Esophagus muscularis mucosa (tissue), 4 donors: Measurements from ENCODE around the gene PIP4K2A. TPM values are rescaled to one million over a fixed set of nuclear protein-coding genes. Genes with fewer than 3 reads are reported as not detected.

Source experiments
- DNase-seq: peaks from one replicate; pipeline ENCODE4 v3.0.0-alpha.2; 2017; ENCODE audit errors: extremely low spot score
- H3K27ac ChIP-seq, 4 donors: fragments of 200-600 bp; sonication (generic); replicated peaks in 1 of 4; 1 replicate in 3 of 4; 2 replicates in 1 of 4; pipeline ENCODE4 v1.5.1; 2016 to 2019; ENCODE audit warnings: mild to moderate bottlenecking in 1 of 4
- H3K27me3 ChIP-seq, 4 donors: fragments of 200-600 bp; sonication (generic); one replicate each; pipeline versions ENCODE4 v1.5.1 to v1.6.0; 2016 to 2019
- H3K36me3 ChIP-seq, 4 donors: fragments of 200-600 bp; sonication (generic); one replicate each; pipeline ENCODE4 v1.5.1; 2016 to 2019
- H3K4me1 ChIP-seq, 4 donors: fragments of 200-600 bp; sonication (generic); one replicate each; pipeline ENCODE4 v1.5.1; 2016 to 2019
- H3K4me3 ChIP-seq, 4 donors: fragments of 200-600 bp; sonication (generic); 1 replicate in 2 of 4; 2 replicates in 2 of 4; pipeline ENCODE4 v1.5.1; 2016 to 2019; ENCODE audit warnings: mild to moderate bottlenecking in 4 of 4, moderate library complexity in 1 of 4
- H3K9me3 ChIP-seq, 4 donors: fragments of 200-600 bp; sonication (generic); 1 replicate in 3 of 4; 2 replicates in 1 of 4; pipeline ENCODE4 v1.5.1; 2016 to 2019
- EP300 ChIP-seq: sonication (generic); formaldehyde crosslinking; IDR thresholded peaks from one replicate; pipeline ENCODE4 v1.6.1; 2017; ENCODE audit warnings: antibody characterized with exemption
- POLR2A ChIP-seq: fragments of 450-650 bp; IDR thresholded peaks from one replicate; pipeline ENCODE4 v1.6.1; 2017; ENCODE audit warnings: antibody characterized with exemption, moderate library complexity, mild to moderate bottlenecking, low read depth
- POLR2AphosphoS5 ChIP-seq, 2 donors: sonication (generic); formaldehyde crosslinking; IDR thresholded peaks; one replicate each; pipeline ENCODE4 v1.6.1; 2017; ENCODE audit warnings: antibody characterized with exemption in 2 of 2
- WGBS: methylation state at CpG from one replicate; pipeline ENCODE4 v1.1.5; 2018; 5-methylcytosine and 5-hydroxymethylcytosine counted together
- intact Hi-C: fragments of 100-400 bp; cut with DNase I; formaldehyde crosslinking; loops from one replicate; pipeline ENCODE4 v1.15.1; 2023
- total RNA-seq, 4 donors: library from RNA; depleted of rRNA; stranded (reverse); fragments of >200 nt; gene quantifications; one replicate each; pipeline versions ENCODE4 v1.1.0 to v1.2.1, GENCODE V29; 2016
- TF ChIP-seq, protein P1 (sequence below), 3 experiments: fragments of 200-600 bp in 2 of 3; fragments of 450-650 bp in 1 of 3; sonication (generic) in 2 of 3; IDR thresholded peaks; one replicate each; pipeline ENCODE4 v1.5.1; 2017 to 2019; ENCODE audit warnings: antibody characterized with exemption in 3 of 3, mild to moderate bottlenecking in 2 of 3, moderate library complexity in 1 of 3

PIP4K2A gene
- total RNA-seq, 4 donors from 2014 or later = 26.2 to 34.3 (median 32.5) TPM

DNA sequence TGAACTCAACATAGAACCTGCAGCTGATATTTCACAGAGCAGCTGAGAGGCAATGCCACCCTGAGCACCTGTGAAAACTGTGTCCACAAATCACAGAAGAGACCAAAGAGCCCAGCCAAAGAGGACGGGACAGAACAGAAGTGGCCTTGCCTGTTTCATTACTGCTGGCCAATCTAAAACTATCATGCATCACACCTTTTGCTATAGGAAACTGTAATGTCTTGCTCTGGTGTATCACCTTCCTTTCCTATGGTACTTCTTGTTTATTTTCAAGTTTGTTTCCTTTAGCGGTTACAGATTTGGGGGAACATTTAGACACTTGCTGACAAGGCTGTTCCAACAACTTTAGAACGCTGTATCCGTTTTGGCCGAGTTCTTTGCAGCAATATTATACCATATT is 80.3 kb downstream of the PIP4K2A start:
- TF ChIP-seq, protein P1, sequence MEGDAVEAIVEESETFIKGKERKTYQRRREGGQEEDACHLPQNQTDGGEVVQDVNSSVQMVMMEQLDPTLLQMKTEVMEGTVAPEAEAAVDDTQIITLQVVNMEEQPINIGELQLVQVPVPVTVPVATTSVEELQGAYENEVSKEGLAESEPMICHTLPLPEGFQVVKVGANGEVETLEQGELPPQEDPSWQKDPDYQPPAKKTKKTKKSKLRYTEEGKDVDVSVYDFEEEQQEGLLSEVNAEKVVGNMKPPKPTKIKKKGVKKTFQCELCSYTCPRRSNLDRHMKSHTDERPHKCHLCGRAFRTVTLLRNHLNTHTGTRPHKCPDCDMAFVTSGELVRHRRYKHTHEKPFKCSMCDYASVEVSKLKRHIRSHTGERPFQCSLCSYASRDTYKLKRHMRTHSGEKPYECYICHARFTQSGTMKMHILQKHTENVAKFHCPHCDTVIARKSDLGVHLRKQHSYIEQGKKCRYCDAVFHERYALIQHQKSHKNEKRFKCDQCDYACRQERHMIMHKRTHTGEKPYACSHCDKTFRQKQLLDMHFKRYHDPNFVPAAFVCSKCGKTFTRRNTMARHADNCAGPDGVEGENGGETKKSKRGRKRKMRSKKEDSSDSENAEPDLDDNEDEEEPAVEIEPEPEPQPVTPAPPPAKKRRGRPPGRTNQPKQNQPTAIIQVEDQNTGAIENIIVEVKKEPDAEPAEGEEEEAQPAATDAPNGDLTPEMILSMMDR (IDR thresholded peaks at IDR 0.05) = no peak
- TF ChIP-seq POLR2A = no peak
- TF ChIP-seq POLR2AphosphoS5 (IDR thresholded peaks at IDR 0.05) = no peak
- no peak for TF ChIP-seq EP300
- DNase-seq = no peak
- no peaks in the 10 kb centered on the region for H3K36me3 ChIP-seq
- no peak overlapping the region for H3K4me3 ChIP-seq
- no peaks in the 10 kb centered on the region for H3K27me3 ChIP-seq
- intact Hi-C loops = no loop called here
- WGBS = 97% methylated on average over 5 of the region's 5 CpGs
- no peak overlapping the region for H3K27ac ChIP-seq
- peaks cover 14 to 32% (median 23%) of the 10 kb centered on the region in 4 donors for H3K4me1 ChIP-seq
- no peaks in the 10 kb centered on the region for H3K9me3 ChIP-seq

DNA sequence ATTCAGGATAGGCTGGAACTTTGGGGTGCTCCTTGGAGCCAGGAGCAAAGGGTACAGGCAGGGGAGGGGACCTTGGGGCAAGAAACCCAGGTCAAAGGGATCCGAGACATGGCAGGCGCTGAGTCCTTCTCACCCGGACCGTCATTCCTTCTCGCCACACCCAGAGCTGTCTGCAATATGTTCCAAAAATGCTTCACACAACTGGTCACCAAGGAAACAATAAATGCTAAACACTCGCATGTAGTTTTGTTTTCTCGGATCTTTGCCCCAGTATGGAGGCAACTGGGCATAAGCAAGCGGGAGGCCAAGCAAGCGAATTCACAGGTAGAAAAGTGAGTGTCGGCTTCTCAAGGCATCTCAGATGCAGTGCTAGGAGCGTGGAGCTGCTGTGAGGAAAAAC is 80.8 kb downstream of the PIP4K2A start:
- no peak for TF ChIP-seq EP300
- TF ChIP-seq, protein P1 (IDR thresholded peaks at IDR 0.05) = no peak
- no peak for TF ChIP-seq POLR2AphosphoS5 (IDR thresholded peaks at IDR 0.05)
- TF ChIP-seq POLR2A = no peak
- 94% methylated on average over 11 of the region's 11 CpGs for WGBS
- H3K9me3 ChIP-seq = no peaks in the 10 kb centered on the region

DNA sequence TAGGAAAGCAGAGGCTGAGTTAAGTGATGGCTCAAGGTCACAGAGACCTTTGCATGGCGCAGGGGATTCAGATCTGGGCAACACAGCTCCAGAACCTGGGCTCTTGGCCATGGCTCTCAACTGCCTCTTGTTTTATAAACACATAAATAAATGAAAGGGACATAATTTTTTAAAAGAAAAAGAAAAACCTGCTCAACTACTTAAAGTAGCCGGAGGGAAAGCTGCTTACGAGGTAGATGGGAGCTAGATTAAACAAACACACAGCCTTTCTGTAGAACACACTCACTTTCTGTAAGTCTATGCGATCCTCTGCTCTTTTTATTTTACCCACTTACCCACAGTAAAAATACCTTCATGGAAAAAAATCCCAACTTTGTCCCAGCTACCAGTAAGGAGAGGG is 81.3 kb downstream of the PIP4K2A start:
- Histone ChIP-seq H3K36me3 (no peaks in the 10 kb centered on the region), H3K27me3 (no peaks in the 10 kb centered on the region), H3K27ac (no peak overlapping the region), H3K9me3 (no peaks in the 10 kb centered on the region), H3K4me1 (peaks cover 14 to 32% (median 23%) of the 10 kb centered on the region in 4 donors), H3K4me3 (no peak overlapping the region)
- intact Hi-C loops = no loop called here
- DNase-seq = no peak
- WGBS = 94% methylated on average over 4 of the region's 4 CpGs
- no peak for TF ChIP-seq POLR2AphosphoS5 (IDR thresholded peaks at IDR 0.05)
- TF ChIP-seq, protein P1 (IDR thresholded peaks at IDR 0.05) = no peak
- TF ChIP-seq POLR2A = no peak
- no peak for TF ChIP-seq EP300

More for the DNA sequence above, 80.8 kb downstream of the PIP4K2A start:
- intact Hi-C loops = no loop called here
- Histone ChIP-seq H3K27me3 (no peaks in the 10 kb centered on the region), H3K4me1 (peaks cover 14 to 32% (median 23%) of the 10 kb centered on the region in 4 donors), H3K36me3 (no peaks in the 10 kb centered on the region), H3K4me3 (no peak overlapping the region), H3K27ac (no peak overlapping the region)
- DNase-seq = no peak

DNA sequence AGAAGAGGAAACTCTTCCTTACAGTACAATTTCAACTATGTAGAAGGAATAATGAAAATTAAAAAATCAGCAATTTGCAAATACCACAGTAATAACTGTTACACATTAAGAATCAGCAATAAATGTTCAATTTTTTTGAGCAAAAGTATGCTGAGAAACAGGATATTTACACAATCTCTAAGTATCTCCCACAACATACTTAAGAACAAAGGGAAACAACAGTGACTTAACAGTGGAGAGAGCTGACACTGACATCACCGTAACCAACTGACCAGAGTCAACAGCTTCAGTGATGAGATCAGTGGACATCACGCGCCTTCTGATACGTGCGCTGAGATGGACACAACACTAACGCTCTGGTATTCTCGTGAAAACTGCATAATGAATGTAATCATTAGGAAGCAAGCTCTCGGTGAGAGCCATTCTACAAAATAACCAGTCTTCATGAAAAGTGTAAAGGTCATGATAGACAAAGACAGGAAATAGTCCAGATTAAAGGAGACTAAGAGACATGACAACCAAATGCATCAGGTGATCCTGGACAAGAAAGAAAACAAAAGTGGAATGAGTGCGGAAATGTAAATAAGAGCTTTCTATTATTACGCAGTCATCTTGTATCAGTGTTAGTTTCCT is 82.6 kb downstream of the PIP4K2A start:
- Histone ChIP-seq H3K36me3 (no peaks in the 10 kb centered on the region), H3K27me3 (no peaks in the 10 kb centered on the region), H3K4me3 (no peak overlapping the region), H3K4me1 (peaks cover 12 to 39% (median 23%) of the 10 kb centered on the region in 4 donors), H3K9me3 (no peaks in the 10 kb centered on the region), H3K27ac (no peak overlapping the region)
- no peak for DNase-seq
- 93% methylated on average over 10 of the region's 10 CpGs for WGBS
- TF ChIP-seq EP300 (no peak), POLR2AphosphoS5 (IDR thresholded peaks at IDR 0.05) (no peak), POLR2A (no peak)
- TF ChIP-seq, protein P1 (IDR thresholded peaks at IDR 0.05) = no peak
- intact Hi-C loops = no loop called here

DNA sequence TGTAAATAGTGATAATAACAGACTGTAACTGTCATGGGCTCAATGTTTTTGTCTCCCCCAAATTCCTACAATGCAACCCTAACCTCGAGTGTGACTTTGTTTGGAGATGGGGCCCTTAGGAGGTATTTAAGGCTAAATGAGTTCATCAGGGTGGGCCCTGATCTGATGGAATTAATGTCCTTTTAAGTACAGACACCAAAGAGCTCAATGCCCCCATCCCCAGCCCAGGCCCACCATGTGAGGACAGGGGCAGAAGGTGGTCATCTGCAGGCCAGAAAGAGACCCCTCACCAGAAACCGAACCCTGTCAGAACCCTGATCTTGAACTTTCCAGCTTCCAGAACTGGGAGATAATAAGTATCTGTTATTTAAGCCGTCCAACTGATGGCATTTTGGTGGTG is 83.2 kb downstream of the PIP4K2A start:
- TF ChIP-seq POLR2A = no peak
- TF ChIP-seq, protein P1 (IDR thresholded peaks at IDR 0.05) = no peak
- TF ChIP-seq EP300 = no peak
- TF ChIP-seq POLR2AphosphoS5 (IDR thresholded peaks at IDR 0.05) = no peak
- intact Hi-C loops = no loop called here
- no peaks in the 10 kb centered on the region for H3K36me3 ChIP-seq
- DNase-seq = no peak
- H3K4me1 ChIP-seq = peaks cover 18 to 45% (median 26%) of the 10 kb centered on the region in 4 donors
- WGBS = 83% methylated on average over 3 of the region's 3 CpGs
- no peak overlapping the region for H3K4me3 ChIP-seq
- H3K27me3 ChIP-seq = no peaks in the 10 kb centered on the region
- H3K27ac ChIP-seq = peak overlapping the region in 1 of 4 donors; percentile 16
- H3K9me3 ChIP-seq = no peaks in the 10 kb centered on the region
